ENCODE data around the gene PHF23. TPM values are rescaled to one million over a fixed set of nuclear protein-coding genes. Genes with fewer than 3 reads are reported as not detected.

PHF23 gene
- total and polyA plus RNA-seq, 12 donors: 16.1 to 25.0 (median 22.6) TPM

GRCh38 chr17:7261379-7262191, 22.3 kb upstream of the PHF23 start:
- ATAC-seq (peak; percentile 6 to 30 (median 23)), DNase-seq (no peak)
- Histone ChIP-seq H3K4me3 (peak overlapping the region; percentile 35 to 61 (median 52)), H3K27ac (peak overlapping the region in 3 of 10 donors; percentile 19 to 65 (median 22)), H3K36me3 (peaks cover 0 to 33% (median 20%) of the 10 kb centered on the region in 9 donors), H3K27me3 (peaks cover 14 to 63% (median 47%) of the 10 kb centered on the region in 7 donors), H3K9me3 (no peaks in the 10 kb centered on the region), H3K4me1 (peaks cover 7 to 41% (median 29%) of the 10 kb centered on the region in 9 donors)
- intact Hi-C loops (cut with DNase I): loop anchor here in 1 of 10 donors (5.0 kb wide), 1 partner anchor 46 kb away; the partner anchor contains the start of gene EIF5A
- WGBS, 2 donors: 8 to 11% methylated on average over 47 to 71 of the region's 71 CpGs
- TF ChIP-seq CTCF (IDR thresholded peaks at IDR 0.05): no peak

DNA sequence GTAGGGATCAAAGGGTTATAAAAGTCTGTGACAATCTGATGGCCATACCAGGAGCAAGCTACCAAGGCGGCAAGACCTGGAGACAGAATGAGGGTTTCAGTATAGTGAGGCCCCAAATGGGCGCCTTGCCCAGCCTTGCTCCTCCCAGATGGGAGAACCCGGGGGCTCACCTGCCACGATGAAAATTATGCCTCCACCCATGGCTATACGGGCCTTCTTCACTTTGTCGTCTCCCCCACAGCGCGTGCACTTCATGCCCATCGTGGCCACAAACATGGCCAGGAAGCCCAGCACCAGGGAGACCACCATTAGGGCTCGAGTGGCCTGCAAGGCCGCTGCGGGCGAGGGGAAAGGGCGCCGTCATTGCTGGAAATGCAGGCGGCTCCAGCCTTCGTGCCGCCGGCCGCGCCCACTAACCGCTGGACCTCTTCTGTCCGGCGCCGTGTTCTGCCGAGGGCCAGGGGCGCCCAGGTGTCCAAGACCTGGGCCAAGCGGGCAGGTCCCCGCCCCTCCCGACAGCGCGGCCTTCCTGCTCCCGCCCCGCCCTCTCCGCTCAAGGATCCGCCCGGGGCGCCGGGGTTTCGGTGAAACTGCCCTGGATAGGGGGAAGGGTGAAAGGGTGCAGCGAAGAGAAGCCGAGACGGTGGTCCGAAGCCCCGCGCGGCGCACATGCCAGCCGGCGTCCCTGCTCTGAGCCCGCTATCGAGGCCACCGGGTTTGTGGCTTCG, 21.6 kb upstream of the PHF23 start:
- Histone ChIP-seq H3K27me3 (peaks cover 14 to 57% (median 46%) of the 10 kb centered on the region in 7 donors), H3K4me1 (peaks cover 7 to 41% (median 29%) of the 10 kb centered on the region in 9 donors), H3K36me3 (peaks cover 0 to 40% (median 24%) of the 10 kb centered on the region in 9 donors), H3K27ac (peak overlapping the region in 4 of 10 donors; percentile 11 to 65 (median 20)), H3K9me3 (no peaks in the 10 kb centered on the region), H3K4me3 (peak overlapping the region; percentile 35 to 61 (median 52))
- TF ChIP-seq CTCF (IDR thresholded peaks at IDR 0.05): no peak
- intact Hi-C loops (cut with DNase I): loop anchor here in 1 of 10 donors (5.0 kb wide), 1 partner anchor 46 kb away; the partner anchor contains the start of gene EIF5A
- DNase-seq (no peak), ATAC-seq (peak; percentile 43 to 71 (median 60))
- 6 to 9% methylated on average over 53 to 54 of the region's 54 CpGs for WGBS, 2 donors

GRCh38 chr17:7260151-7260550, 20.9 kb upstream of the PHF23 start:
- H3K9me3 ChIP-seq: no peaks in the 10 kb centered on the region
- intact Hi-C loops (cut with DNase I): loop anchor here in 1 of 10 donors (5.0 kb wide), 1 partner anchor 47 kb away; the partner anchor contains the start of gene EIF5A
- no peak for DNase-seq
- no peak overlapping the region for H3K4me3 ChIP-seq
- H3K27me3 ChIP-seq: peaks cover 14 to 51% (median 42%) of the 10 kb centered on the region in 7 donors
- H3K36me3 ChIP-seq: peaks cover 0 to 47% (median 30%) of the 10 kb centered on the region in 9 donors
- no peak overlapping the region for H3K27ac ChIP-seq
- H3K4me1 ChIP-seq: peaks cover 7 to 41% (median 29%) of the 10 kb centered on the region in 9 donors
- 89 to 92% methylated on average over 4 of the region's 4 CpGs for WGBS, 2 donors
- TF ChIP-seq CTCF (IDR thresholded peaks at IDR 0.05): no peak
- ATAC-seq: peak in 4 of 8 donors; percentile 7 to 25 (median 13)

DNA sequence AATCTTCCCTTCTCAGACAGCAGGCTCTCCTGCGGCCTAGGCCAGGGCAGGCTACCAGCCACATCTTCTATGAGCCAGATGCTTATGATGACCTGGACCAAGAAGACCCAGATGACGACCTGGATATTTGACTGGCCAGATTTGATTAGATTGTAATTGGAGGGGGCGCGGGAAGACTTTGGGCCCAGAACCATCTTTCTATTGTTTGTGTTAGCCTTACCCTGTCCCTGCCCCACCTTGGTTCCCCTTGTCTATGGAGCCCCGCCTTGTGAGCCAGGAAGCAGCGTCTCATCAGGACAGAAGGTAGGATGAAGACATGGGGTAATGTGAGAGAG, 20.3 kb upstream of the PHF23 start:
- Histone ChIP-seq H3K4me3 (no peak overlapping the region), H3K27ac (no peak overlapping the region), H3K4me1 (peaks cover 7 to 41% (median 29%) of the 10 kb centered on the region in 9 donors), H3K27me3 (peaks cover 14 to 44% (median 38%) of the 10 kb centered on the region in 7 donors), H3K36me3 (peaks cover 0 to 53% (median 37%) of the 10 kb centered on the region in 9 donors), H3K9me3 (no peaks in the 10 kb centered on the region)
- 93 to 97% methylated on average over 6 of the region's 6 CpGs for WGBS, 2 donors
- DNase-seq (no peak), ATAC-seq (no peak)
- TF ChIP-seq CTCF (IDR thresholded peaks at IDR 0.05): no peak
- intact Hi-C loops (cut with DNase I): loop anchor here in 2 of 10 donors (10.0 kb wide), 2 partner anchors 305 to 315 kb away; partner anchors contain the start of genes CD68 (in 1 of the 2) and SENP3 (in 1 of the 2)

Data from heart right ventricle (tissue), 16 donors.